Superior temporal gyrus (tissue), 1 donor: ENCODE data around the gene GDAP1L1.
"Not testable (repeated sequence)": the region's sequence is repeated elsewhere in the genome, so short reads cannot be mapped to it uniquely, and the experiment has no call there.

Experiments used
- DNase-seq: peaks from one replicate; pipeline ENCODE4 v3.0.0-alpha.2; 2016; ENCODE audit errors: extremely low spot score

The GDAP1L1 gene

GRCh38 chr20:44219791-44220190 is 27.3 kb upstream of the GDAP1L1 start:
- DNase-seq, result no peak

- no peak for DNase-seq
Measured at GRCh38 chr20:44221368-44221954, 25.6 kb upstream of the GDAP1L1 start.

GRCh38 chr20:44222027-44222426 is 25.1 kb upstream of the GDAP1L1 start:
- no peak for DNase-seq

- no peak for DNase-seq
Measured at GRCh38 chr20:44222633-44223368, 24.3 kb upstream of the GDAP1L1 start.

- no peak for DNase-seq
Measured at GRCh38 chr20:44223721-44224120, 23.4 kb upstream of the GDAP1L1 start.

- no peak for DNase-seq
Measured at GRCh38 chr20:44224637-44225036, 22.5 kb upstream of the GDAP1L1 start.

GRCh38 chr20:44228465-44229258 is 18.4 kb upstream of the GDAP1L1 start:
- DNase-seq, result no peak

- no peak for DNase-seq
Measured at GRCh38 chr20:44231193-44231592, 15.9 kb upstream of the GDAP1L1 start.

GRCh38 chr20:44231713-44232468 is 15.2 kb upstream of the GDAP1L1 start:
- DNase-seq, result no peak

- DNase-seq, result not testable (repeated sequence)
Measured at GRCh38 chr20:44232469-44232856, 14.6 kb upstream of the GDAP1L1 start.

- DNase-seq, result no peak
Measured at GRCh38 chr20:44233436-44234016, 13.6 kb upstream of the GDAP1L1 start.

- no peak for DNase-seq
Measured at GRCh38 chr20:44234566-44235317, 12.4 kb upstream of the GDAP1L1 start.

- no peak for DNase-seq
Measured at GRCh38 chr20:44235702-44236101, 11.4 kb upstream of the GDAP1L1 start.

GRCh38 chr20:44236840-44237239 is 10.3 kb upstream of the GDAP1L1 start:
- DNase-seq, result not testable (repeated sequence)

GRCh38 chr20:44241796-44242195 is 5.3 kb upstream of the GDAP1L1 start:
- no peak for DNase-seq

GRCh38 chr20:44245977-44246376 is 1.1 kb upstream of the GDAP1L1 start:
- no peak for DNase-seq

GRCh38 chr20:44247586-44248409 is 690 bp downstream of the GDAP1L1 start:
- no peak for DNase-seq

- DNase-seq, result peak; percentile 30
Measured at GRCh38 chr20:44248410-44248759, 1.3 kb downstream of the GDAP1L1 start.

- DNase-seq, result no peak
Measured at GRCh38 chr20:44251284-44251683, 4.2 kb downstream of the GDAP1L1 start.

- DNase-seq, result no peak
Measured at GRCh38 chr20:44253528-44253927, 6.4 kb downstream of the GDAP1L1 start.
